GM10847 (cell line): ENCODE measurements around the gene STON2.

Source experiments
- POLR2A ChIP-seq: IDR thresholded peaks from 2 replicates; pipeline ENCODE4 v1.6.1; 2011; ENCODE audit not compliant: insufficient read length; ENCODE audit errors: extremely low read depth

STON2 gene

GRCh38 chr14:81331229-81332021 lies 68.7 kb downstream of the STON2 start:
- TF ChIP-seq POLR2A, result no peak

- TF ChIP-seq POLR2A, result no peak
These were observed 69.5 kb downstream of the STON2 start for GRCh38 chr14:81330619-81331122.

- no peak for TF ChIP-seq POLR2A
These were observed 70.3 kb downstream of the STON2 start for GRCh38 chr14:81329640-81330381.

GRCh38 chr14:81326451-81326850 lies 73.7 kb downstream of the STON2 start:
- TF ChIP-seq POLR2A, result no peak

- TF ChIP-seq POLR2A, result no peak
These were observed 76.1 kb downstream of the STON2 start for GRCh38 chr14:81324011-81324410.

DNA sequence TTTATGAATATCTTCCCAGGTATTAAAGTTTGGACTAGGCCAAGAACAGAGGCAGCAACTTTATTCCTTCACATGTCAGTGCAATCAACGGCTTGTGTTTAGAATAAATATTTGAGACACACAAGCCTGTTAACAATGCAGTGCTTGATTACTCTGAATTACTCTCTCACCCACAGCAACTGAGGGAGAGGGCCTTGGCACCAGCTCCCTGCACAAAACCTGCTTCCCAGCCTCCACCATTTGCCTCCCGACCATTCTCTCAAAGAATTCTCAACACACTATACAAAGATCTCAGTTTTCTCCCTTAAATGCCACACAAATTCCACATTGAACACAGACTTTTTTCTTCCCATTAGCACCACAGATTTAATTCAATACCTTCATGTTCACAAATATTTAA lies 77.0 kb downstream of the STON2 start:
- no peak for TF ChIP-seq POLR2A

GRCh38 chr14:81319946-81320345 lies 80.2 kb downstream of the STON2 start:
- no peak for TF ChIP-seq POLR2A

DNA sequence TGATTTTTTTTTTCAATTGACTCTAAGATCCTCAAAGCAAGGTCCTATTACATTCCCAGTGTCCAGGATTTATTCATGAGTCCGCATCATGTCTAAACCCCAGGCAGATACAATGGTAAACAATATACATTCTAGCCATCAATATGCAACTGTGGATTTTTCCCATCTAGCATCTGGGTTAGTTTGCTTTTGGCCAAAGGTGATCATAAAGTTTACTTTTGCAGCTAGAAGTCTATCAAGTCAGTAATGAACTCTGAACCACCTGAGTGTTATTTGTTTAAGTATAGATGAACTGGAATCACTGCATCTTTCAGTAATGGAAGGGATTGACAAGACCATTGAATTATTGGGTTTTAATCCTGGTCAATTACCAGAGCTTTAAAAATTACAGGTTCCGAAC lies 80.8 kb downstream of the STON2 start:
- no peak for TF ChIP-seq POLR2A

- no peak for TF ChIP-seq POLR2A
These were observed 84.8 kb downstream of the STON2 start for GRCh38 chr14:81315341-81315740.

DNA sequence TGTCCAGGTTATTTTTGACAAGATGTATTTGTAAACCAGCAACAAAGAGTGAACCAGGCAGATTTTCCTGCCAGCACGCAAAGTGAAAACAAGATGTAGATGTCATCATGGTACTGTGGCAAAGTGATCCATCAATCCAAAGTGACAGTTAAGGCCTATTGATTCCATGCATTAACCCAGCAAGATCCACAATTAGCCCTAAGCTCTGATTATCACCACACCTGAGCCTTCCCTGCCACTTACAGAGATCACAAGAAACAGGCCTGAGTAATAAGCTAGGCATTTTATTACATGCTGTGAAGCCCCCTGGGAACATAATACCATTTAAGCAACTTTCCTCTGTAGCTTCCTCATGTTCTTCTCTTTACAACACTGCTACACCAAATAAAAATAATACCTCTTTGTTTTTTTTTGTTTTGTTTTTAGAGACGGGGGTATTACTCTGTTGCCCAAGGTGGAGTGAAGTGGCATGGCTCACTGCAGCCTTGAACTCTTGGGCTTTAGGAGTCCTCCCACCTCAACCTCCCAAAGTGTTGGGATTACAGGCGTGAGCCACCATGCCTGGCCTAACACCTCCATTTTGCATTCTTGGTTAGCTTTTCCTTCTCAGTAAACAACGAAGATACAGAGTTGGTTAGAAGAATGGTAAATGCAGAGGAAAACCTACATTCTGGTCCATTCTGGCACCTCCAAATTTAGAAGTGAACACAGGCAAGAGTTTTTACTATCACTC lies 85.5 kb downstream of the STON2 start:
- TF ChIP-seq POLR2A, result no peak

DNA sequence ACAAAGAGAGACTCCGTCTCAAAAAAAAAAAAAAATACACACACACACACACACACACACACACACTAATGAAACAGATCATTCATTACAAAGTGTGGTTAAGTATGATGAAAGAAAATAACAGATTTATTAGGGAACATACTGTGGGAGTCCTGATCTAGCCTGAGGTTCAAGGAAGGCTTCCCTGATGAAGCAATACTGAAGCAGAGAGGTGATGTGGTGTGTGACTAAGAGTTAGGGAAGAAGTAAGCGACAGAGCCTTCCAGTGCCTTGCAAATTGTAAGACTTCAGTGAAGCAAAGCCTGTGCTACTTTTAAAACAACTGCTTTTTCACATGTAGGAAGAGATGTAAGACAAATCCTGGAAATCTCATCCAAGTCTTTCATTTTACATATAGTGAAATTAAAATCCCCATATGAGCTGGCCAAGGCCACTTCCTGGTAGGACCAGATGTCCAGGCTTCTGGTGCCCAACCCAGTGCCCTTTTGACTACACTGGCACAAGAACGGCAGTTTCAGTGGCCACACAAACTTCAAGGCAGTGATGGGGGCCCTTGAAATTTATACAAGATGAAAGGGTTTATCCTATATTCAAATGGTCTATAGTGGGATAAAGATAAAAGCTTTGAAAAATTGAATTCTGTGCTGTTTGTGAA lies 86.2 kb downstream of the STON2 start:
- TF ChIP-seq POLR2A, result no peak

DNA sequence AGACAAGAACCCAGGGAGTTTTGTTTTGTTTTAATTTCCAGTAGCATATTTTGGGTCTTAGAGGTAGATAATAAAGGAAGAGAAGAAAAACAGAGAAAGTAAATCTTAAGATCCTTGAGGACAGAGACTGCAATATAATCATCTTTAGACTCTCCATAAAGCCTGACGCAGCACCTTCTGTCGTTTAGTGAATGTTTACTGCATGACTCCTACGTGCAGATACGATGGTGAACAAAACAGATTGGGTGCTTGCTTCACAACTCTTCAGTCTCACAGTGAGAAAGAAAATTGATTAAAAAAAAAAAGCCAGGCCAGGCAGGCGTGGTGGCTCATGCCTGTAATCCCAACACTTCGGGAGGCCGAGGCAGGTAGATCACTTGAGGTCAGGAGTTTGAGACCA lies 86.9 kb downstream of the STON2 start:
- TF ChIP-seq POLR2A, result no peak

GRCh38 chr14:81312289-81312876 lies 87.7 kb downstream of the STON2 start:
- TF ChIP-seq POLR2A, result no peak

DNA sequence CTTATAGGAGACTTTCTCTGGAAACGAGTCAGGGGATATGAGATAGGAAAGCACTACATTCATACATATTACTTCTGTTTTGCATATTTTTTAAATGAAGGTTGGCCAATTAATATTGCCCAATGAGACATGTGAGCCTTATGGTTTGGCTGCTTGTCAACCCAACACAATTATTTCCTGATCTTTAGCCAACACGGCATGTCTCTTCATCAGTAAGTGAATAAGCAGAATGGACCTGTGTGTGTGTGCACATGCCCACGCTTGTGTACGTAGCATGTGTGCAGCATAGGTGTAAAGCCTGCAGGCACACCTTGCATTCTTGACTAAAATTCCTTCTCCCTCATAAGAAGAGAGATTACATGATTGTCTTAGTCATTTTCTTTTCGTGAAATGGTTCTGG lies 88.3 kb downstream of the STON2 start:
- TF ChIP-seq POLR2A, result no peak

GRCh38 chr14:81311141-81311540 lies 89.0 kb downstream of the STON2 start:
- no peak for TF ChIP-seq POLR2A
